Inferior parietal cortex (tissue), 1 donor: Measurements from ENCODE around the gene ARPC3.
"Not testable (repeated sequence)": the region's sequence is repeated elsewhere in the genome, so short reads cannot be mapped to it uniquely, and the experiment has no call there.

Source experiments
- DNase-seq: peaks from one replicate; pipeline ENCODE4 v3.0.0-alpha.2; 2016; ENCODE audit errors: extremely low spot score

The ARPC3 gene

GRCh38 chr12:110417113-110417512 lies 33.0 kb downstream of the ARPC3 start:
- DNase-seq = not testable (repeated sequence)

- not testable (repeated sequence) for DNase-seq
Observed at GRCh38 chr12:110410086-110410485, 40.1 kb downstream of the ARPC3 start.

- not testable (repeated sequence) for DNase-seq
Observed at GRCh38 chr12:110405126-110405662, 44.9 kb downstream of the ARPC3 start.

GRCh38 chr12:110403976-110404682 lies 46.0 kb downstream of the ARPC3 start:
- peak; percentile 87 for DNase-seq

- DNase-seq = peak; percentile 94
Observed at GRCh38 chr12:110403146-110403975, 46.8 kb downstream of the ARPC3 start, which contains the start of gene ANAPC7. Gene ANAPC7 (minus strand): TSS chr12:110403708. CDS start chr12:110403627, 81 bp downstream.
